Right atrium auricular region (tissue), 2 donors: ENCODE results near the gene SPON2. TPM values are rescaled to one million over a fixed set of nuclear protein-coding genes. Genes with fewer than 3 reads are reported as not detected.

Source experiments
- DNase-seq: peaks from one replicate; pipeline ENCODE4 v3.0.0-alpha.2; 2019; ENCODE audit warnings: low spot score
- H3K27ac ChIP-seq, 2 donors: fragments of 200-600 bp; sonication (generic); 1 replicate in 1 of 2; 2 replicates in 1 of 2; pipeline ENCODE4 v1.5.1; 2016 to 2019
- H3K27me3 ChIP-seq, 2 donors: fragments of 200-600 bp; sonication (generic); one replicate each; pipeline versions ENCODE4 v1.5.1 to v1.6.0; 2017 to 2019
- H3K36me3 ChIP-seq: fragments of 200-600 bp; sonication (generic); one replicate; pipeline ENCODE4 v1.5.1; 2016
- H3K4me1 ChIP-seq, 2 donors: fragments of 200-600 bp; sonication (generic); one replicate each; pipeline versions ENCODE4 v1.5.1 to v1.6.0; 2017 to 2019
- H3K4me3 ChIP-seq, 2 donors: fragments of 200-600 bp; sonication (generic); 1 replicate in 1 of 2; 2 replicates in 1 of 2; pipeline ENCODE4 v1.5.1; 2017 to 2019; ENCODE audit warnings: mild to moderate bottlenecking in 1 of 2, moderate library complexity in 1 of 2
- H3K9me3 ChIP-seq, 2 donors: fragments of 200-600 bp; sonication (generic); one replicate each; pipeline ENCODE4 v1.5.1; 2019
- total RNA-seq, 2 donors: library from RNA; depleted of rRNA; stranded (reverse); fragments of >200 nt; gene quantifications; one replicate each; pipeline ENCODE4 v1.1.0, GENCODE V29; 2016
- TF ChIP-seq, protein P1 (sequence below), 2 donors: fragments of 200-600 bp; sonication (generic); IDR thresholded peaks; one replicate each; pipeline ENCODE4 v1.5.1; 2019; ENCODE audit warnings: antibody characterized with exemption in 2 of 2

The SPON2 gene
- total RNA-seq, 2 donors from 2014 or later = 13.0 to 20.8 TPM

DNA sequence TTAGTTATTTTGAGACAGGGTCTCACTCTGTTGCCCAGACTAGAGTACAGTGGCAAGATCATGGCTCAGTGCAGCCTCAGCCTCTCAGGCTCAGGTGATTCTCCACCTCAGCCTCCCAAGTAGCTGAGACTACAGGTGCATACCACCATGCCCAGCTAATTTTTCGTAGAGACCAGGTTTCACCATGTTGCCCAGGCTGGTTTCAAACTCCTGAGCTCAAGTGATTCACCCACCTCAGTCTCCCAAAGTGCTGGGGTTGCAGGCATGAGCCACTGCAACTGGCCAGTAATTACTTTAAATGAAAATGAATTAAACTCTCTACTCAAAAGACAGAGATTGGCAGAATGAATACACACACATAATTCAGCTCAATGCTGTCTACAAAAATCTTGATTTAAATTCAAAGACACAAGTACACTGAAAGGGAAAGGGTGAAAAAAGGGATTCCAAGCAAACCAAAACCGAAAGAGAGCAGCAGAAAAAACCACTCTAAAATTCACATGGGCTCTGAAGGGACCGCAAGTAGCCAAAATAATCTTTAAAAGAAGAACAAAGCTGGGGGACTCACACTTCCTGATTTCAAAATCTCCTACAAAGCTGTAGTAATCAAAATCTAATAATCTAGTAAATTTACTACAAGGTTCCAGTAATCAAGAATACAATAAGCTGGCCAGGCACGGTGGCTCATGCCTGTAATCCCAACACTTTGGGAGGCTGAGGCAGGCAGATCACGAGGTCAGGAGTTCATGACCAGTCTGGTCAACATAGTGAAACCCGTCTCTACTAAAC, 11.8 kb upstream of the SPON2 start:
- no peaks in the 10 kb centered on the region for H3K36me3 ChIP-seq
- H3K27me3 ChIP-seq = no peaks in the 10 kb centered on the region
- H3K4me3 ChIP-seq = no peak overlapping the region
- peak; percentile 55 for DNase-seq
- TF ChIP-seq, protein P1, sequence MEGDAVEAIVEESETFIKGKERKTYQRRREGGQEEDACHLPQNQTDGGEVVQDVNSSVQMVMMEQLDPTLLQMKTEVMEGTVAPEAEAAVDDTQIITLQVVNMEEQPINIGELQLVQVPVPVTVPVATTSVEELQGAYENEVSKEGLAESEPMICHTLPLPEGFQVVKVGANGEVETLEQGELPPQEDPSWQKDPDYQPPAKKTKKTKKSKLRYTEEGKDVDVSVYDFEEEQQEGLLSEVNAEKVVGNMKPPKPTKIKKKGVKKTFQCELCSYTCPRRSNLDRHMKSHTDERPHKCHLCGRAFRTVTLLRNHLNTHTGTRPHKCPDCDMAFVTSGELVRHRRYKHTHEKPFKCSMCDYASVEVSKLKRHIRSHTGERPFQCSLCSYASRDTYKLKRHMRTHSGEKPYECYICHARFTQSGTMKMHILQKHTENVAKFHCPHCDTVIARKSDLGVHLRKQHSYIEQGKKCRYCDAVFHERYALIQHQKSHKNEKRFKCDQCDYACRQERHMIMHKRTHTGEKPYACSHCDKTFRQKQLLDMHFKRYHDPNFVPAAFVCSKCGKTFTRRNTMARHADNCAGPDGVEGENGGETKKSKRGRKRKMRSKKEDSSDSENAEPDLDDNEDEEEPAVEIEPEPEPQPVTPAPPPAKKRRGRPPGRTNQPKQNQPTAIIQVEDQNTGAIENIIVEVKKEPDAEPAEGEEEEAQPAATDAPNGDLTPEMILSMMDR (IDR thresholded peaks at IDR 0.05) = no peak
- no peaks in the 10 kb centered on the region for H3K4me1 ChIP-seq
- H3K27ac ChIP-seq = peak overlapping the region in 1 of 2 donors; percentile 10
- peaks cover 0 to 17% of the 10 kb centered on the region in 2 donors for H3K9me3 ChIP-seq

DNA sequence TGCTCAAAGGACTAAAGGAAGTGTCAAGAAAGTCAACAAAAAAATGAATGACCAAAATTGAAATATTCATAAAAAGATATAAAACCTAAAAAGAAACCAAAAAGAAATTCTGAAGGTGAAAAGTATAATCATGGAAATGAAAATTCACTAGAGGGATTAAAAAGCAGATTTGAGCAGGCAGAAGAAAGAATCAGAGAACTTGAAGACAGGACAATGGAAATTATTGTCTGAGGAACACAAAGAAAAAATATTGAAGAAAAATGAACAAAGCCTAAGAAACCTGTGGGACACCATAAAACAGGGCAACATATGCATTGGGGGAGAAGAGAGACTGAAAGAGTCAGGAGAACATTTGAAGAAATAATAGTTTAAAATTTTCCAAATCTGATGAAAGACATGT, 9.9 kb upstream of the SPON2 start:
- H3K4me1 ChIP-seq = peaks cover 0 to 16% of the 10 kb centered on the region in 2 donors
- no peak for DNase-seq
- H3K4me3 ChIP-seq = no peak overlapping the region
- peaks cover 0 to 17% of the 10 kb centered on the region in 2 donors for H3K9me3 ChIP-seq
- H3K27ac ChIP-seq = no peak overlapping the region
- H3K36me3 ChIP-seq = no peaks in the 10 kb centered on the region
- no peaks in the 10 kb centered on the region for H3K27me3 ChIP-seq
- TF ChIP-seq, protein P1 (IDR thresholded peaks at IDR 0.05) = no peak

DNA sequence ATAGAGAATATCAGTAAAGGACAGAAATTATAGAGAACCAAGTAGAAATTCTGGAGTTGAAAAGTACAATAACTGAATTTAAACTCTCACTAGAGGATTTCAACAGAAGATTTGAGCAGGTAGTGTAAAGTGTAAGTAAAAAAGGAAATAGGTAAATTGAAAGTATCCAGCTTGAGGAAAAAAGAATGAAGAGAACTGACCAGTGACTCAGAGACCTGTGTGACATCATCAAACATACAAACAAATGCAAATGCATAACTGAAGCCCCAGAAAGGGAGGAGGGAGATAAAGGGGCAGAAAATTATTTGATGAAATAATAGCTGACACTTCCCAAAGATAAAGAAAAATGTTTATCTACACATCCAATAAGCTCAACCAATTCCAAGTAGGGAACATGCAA, 8.3 kb upstream of the SPON2 start:
- TF ChIP-seq, protein P1 (IDR thresholded peaks at IDR 0.05) = no peak
- no peaks in the 10 kb centered on the region for H3K36me3 ChIP-seq
- no peak overlapping the region for H3K4me3 ChIP-seq
- no peak overlapping the region for H3K27ac ChIP-seq
- DNase-seq = no peak
- no peaks in the 10 kb centered on the region for H3K27me3 ChIP-seq
- peaks cover 0 to 17% of the 10 kb centered on the region in 2 donors for H3K9me3 ChIP-seq
- H3K4me1 ChIP-seq = peaks cover 0 to 21% of the 10 kb centered on the region in 2 donors

DNA sequence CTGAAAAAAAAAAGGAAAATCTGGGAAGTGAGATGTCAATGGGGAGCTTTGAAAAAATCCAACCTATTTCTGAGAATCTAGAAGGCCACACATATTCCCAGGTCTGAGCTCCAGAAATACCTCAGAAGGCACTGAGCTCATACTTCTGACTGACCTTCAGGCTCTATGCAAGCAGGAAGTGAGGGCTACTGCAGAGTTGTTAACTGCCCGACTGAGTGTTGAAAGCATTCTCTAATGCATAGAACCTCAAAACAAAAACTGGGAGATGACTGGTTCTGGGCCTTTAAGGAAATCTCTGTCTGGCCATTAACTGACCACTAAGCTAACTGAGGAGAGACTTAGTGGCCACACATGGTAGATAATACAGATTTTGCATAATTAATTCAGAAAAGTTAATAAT, 7.6 kb upstream of the SPON2 start:
- Histone ChIP-seq H3K9me3 (peaks cover 0 to 17% of the 10 kb centered on the region in 2 donors), H3K27me3 (no peaks in the 10 kb centered on the region), H3K27ac (no peak overlapping the region), H3K4me3 (no peak overlapping the region), H3K4me1 (peaks cover 0 to 21% of the 10 kb centered on the region in 2 donors), H3K36me3 (no peaks in the 10 kb centered on the region)
- DNase-seq = no peak
- TF ChIP-seq, protein P1 (IDR thresholded peaks at IDR 0.05) = no peak

DNA sequence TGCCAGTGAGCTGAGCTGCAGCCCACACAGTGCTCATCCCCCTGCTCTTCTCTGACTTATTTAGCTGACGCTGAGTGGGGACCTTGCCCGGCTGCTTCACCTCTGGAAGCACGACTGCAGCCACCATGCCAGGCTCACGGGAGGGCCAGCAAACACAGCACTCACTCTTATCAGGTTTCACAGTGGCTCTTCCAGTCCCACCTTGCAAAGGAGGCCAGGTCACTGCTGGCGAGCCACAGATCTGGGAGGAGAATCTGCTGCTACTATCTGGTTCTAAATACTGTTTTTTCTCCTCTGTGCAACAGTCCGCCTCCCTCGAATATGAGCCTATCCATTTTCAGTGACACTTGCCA, 6.7 kb upstream of the SPON2 start:
- DNase-seq = no peak
- H3K27me3 ChIP-seq = no peaks in the 10 kb centered on the region
- peaks cover 0 to 17% of the 10 kb centered on the region in 2 donors for H3K9me3 ChIP-seq
- H3K27ac ChIP-seq = peak overlapping the region; percentile 72 to 88
- TF ChIP-seq, protein P1 (IDR thresholded peaks at IDR 0.05) = no peak
- H3K36me3 ChIP-seq = no peaks in the 10 kb centered on the region
- no peak overlapping the region for H3K4me3 ChIP-seq
- H3K4me1 ChIP-seq = peaks cover 0 to 23% of the 10 kb centered on the region in 2 donors
